Lower leg skin (tissue), 3 donors: Measurements from ENCODE around the gene TTC3.

Source experiments
- CTCF ChIP-seq, 3 donors: fragments of 450-650 bp; IDR thresholded peaks; one replicate each; pipeline ENCODE4 v1.5.1; 2016; ENCODE audit warnings: antibody characterized with exemption in 3 of 3, mild to moderate bottlenecking in 3 of 3, moderate library complexity in 2 of 3
- POLR2A ChIP-seq, 2 donors: fragments of 450-650 bp; IDR thresholded peaks; one replicate each; pipeline ENCODE4 v1.6.1; 2016 to 2017; ENCODE audit warnings: antibody characterized with exemption in 2 of 2, mild to moderate bottlenecking in 1 of 2, moderate library complexity in 1 of 2

GRCh38 chr21:37240978-37241377, 167.9 kb downstream of the TTC3 start:
- TF ChIP-seq CTCF (IDR thresholded peaks at IDR 0.05) (no peak), POLR2A (IDR thresholded peaks at IDR 0.05) (no peak)
